ENCODE data around the gene ATP13A3. TPM values are rescaled to one million over a fixed set of nuclear protein-coding genes. Genes with fewer than 3 reads are reported as not detected.
A peak's percentile ranks its signal among the peaks of the same experiment; 100 is the strongest.

ATP13A3 gene
- total and polyA plus RNA-seq, 2 of the 4 experiments (the other 2 are of a cell fraction), result 48.1 to 154 TPM

DNA sequence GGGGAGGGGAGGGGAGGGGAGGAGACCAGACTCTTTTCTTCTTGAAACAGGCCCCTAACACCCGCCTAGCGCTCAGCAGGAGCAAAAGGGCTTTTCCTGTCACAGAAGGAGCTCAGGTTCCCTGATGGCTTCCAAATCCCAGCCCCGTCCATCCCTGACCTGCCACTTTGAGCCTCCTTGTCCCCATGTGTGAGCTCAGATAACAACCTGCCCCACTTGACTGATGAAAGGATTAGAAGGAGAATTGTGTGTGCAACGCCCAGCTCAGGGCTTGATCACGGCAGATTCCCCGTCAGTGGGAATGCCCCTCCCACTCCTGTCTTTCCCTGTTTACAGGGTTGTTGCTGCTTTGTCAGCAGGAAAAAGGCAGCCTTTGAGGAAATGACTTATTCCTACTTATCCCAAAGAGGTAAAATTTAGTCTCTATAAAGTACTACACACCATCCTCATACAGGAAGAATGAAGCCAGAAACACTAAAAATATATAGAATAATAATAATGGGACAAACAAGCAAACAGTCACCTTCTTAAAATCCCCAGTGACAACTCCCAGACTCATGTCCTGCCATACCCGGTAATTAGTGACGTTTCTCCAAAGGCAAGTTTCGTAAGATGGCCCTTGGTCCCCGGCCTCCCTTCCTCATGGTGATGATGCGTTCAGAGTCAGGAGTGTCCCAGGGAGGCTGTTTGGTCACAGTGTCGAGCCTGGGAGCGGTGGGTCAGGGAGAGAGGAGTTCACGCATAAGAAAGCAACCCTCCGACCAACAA, 111.1 kb downstream of the ATP13A3 start:
- DNase-seq, result no peak
- intact Hi-C loops (cut with micrococcal nuclease), result no loop called here
- TF ChIP-seq NFE2L2 (IDR thresholded peaks at IDR 0.05; ENCODE audit: low read depth, low read length) (no peak), SMC3 (IDR thresholded peaks at IDR 0.05; ENCODE audit: low read depth, low read length) (no peak), MAFK (IDR thresholded peaks at IDR 0.05; ENCODE audit: low read depth, low read length) (no peak), MAZ (IDR thresholded peaks at IDR 0.05; ENCODE audit: borderline replicate concordance, low read depth, low read length) (no peak), POLR2A (IDR thresholded peaks at IDR 0.05; ENCODE audit: low read depth, low read length) (no peak), CEBPB (IDR thresholded peaks at IDR 0.05; ENCODE audit: low read depth, low read length) (no peak), BHLHE40 (IDR thresholded peaks at IDR 0.05; ENCODE audit: low read depth, low read length) (no peak), RFX5 (IDR thresholded peaks at IDR 0.05; ENCODE audit: low read depth, low read length) (no peak), CHD1 (IDR thresholded peaks at IDR 0.05; ENCODE audit: low read depth, low read length) (no peak), MXI1 (IDR thresholded peaks at IDR 0.05; ENCODE audit: borderline replicate concordance, low read depth, low read length) (no peak), RCOR1 (IDR thresholded peaks at IDR 0.05; ENCODE audit: insufficient replicate concordance, low read length) (no peak), FOS (IDR thresholded peaks at IDR 0.05; ENCODE audit: low read depth, low read length) (no peak), RAD21 (IDR thresholded peaks at IDR 0.05; ENCODE audit: low read length) (no peak)
- TF ChIP-seq, protein P1, sequence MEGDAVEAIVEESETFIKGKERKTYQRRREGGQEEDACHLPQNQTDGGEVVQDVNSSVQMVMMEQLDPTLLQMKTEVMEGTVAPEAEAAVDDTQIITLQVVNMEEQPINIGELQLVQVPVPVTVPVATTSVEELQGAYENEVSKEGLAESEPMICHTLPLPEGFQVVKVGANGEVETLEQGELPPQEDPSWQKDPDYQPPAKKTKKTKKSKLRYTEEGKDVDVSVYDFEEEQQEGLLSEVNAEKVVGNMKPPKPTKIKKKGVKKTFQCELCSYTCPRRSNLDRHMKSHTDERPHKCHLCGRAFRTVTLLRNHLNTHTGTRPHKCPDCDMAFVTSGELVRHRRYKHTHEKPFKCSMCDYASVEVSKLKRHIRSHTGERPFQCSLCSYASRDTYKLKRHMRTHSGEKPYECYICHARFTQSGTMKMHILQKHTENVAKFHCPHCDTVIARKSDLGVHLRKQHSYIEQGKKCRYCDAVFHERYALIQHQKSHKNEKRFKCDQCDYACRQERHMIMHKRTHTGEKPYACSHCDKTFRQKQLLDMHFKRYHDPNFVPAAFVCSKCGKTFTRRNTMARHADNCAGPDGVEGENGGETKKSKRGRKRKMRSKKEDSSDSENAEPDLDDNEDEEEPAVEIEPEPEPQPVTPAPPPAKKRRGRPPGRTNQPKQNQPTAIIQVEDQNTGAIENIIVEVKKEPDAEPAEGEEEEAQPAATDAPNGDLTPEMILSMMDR (conservative IDR thresholded peaks at IDR 0.05; ENCODE audit: low read depth, low read length), result no peak
- TF ChIP-seq, protein P2, sequence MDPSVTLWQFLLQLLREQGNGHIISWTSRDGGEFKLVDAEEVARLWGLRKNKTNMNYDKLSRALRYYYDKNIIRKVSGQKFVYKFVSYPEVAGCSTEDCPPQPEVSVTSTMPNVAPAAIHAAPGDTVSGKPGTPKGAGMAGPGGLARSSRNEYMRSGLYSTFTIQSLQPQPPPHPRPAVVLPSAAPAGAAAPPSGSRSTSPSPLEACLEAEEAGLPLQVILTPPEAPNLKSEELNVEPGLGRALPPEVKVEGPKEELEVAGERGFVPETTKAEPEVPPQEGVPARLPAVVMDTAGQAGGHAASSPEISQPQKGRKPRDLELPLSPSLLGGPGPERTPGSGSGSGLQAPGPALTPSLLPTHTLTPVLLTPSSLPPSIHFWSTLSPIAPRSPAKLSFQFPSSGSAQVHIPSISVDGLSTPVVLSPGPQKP (IDR thresholded peaks at IDR 0.05; ENCODE audit: borderline replicate concordance, low read depth, low read length), result no peak
- TF ChIP-seq, protein P3, sequence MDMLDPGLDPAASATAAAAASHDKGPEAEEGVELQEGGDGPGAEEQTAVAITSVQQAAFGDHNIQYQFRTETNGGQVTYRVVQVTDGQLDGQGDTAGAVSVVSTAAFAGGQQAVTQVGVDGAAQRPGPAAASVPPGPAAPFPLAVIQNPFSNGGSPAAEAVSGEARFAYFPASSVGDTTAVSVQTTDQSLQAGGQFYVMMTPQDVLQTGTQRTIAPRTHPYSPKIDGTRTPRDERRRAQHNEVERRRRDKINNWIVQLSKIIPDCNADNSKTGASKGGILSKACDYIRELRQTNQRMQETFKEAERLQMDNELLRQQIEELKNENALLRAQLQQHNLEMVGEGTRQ (IDR thresholded peaks at IDR 0.05; ENCODE audit: low read depth, low read length), result no peak

More for the DNA sequence above, 111.1 kb downstream of the ATP13A3 start:
- Histone ChIP-seq H3K56ac (ENCODE audit: extremely low read depth, insufficient read depth, low read length) (no peak overlapping the region), H2BK20ac (ENCODE audit: low read depth, low read length) (no peak overlapping the region), H2AFZ (replicated peaks; ENCODE audit: low read length, poor library complexity) (peak overlapping the region; percentile 61), H3K23ac (ENCODE audit: low read depth, low read length) (no peak overlapping the region), H3K9me1 (ENCODE audit: insufficient read depth, low read length) (0 out of 2 replicates have a peak, but pooled peaks cover 3% of the 10 kb centered on the region), H4K20me1 (ENCODE audit: insufficient read depth, low read length) (no peaks in the 10 kb centered on the region), H3K9ac (ENCODE audit: low read depth, low read length) (no peak overlapping the region), H3K27ac (ENCODE audit: insufficient read depth, low read length) (no peak overlapping the region), H3K36me3 (ENCODE audit: control insufficient read depth, insufficient read depth, low read length) (no peaks in the 10 kb centered on the region), H4K8ac (ENCODE audit: low read depth in 2 of 2, low read length in 2 of 2) (no peak overlapping the region), H3K18ac (ENCODE audit: low read depth, low read length) (no peak overlapping the region), H3K79me1 (ENCODE audit: low read depth in 1 of 2, low read length in 2 of 2) (no peaks in the 10 kb centered on the region), H3K27me3 (ENCODE audit: control insufficient read depth, insufficient read depth, low read length) (peaks cover 18% of the 10 kb centered on the region), H4K5ac (ENCODE audit: low read depth, low read length) (no peak overlapping the region), H2AK9ac (replicated peaks; ENCODE audit: low read depth, low read length, poor library complexity) (no peak overlapping the region), H3K14ac (replicated peaks; ENCODE audit: low read depth, low read length) (no peak overlapping the region), H3K4me1 (ENCODE audit: control insufficient read depth, insufficient read depth, low read length) (no peaks in the 10 kb centered on the region), H2BK5ac (ENCODE audit: low read depth, low read length, poor library complexity, severe bottlenecking) (no peak overlapping the region), H3K4ac (ENCODE audit: low read depth, low read length) (no peak overlapping the region), H3K4me3 (ENCODE audit: insufficient read depth, low read depth, low read length) (no peak overlapping the region), H2AK5ac (ENCODE audit: low read depth, low read length) (no peak overlapping the region), H2BK15ac (ENCODE audit: low read depth, low read length) (no peak overlapping the region), H3K4me2 (ENCODE audit: low read depth, low read length) (no peak overlapping the region), H3K9me3 (ENCODE audit: control insufficient read depth, insufficient read depth, low read length) (no peaks in the 10 kb centered on the region), H2BK120ac (ENCODE audit: low read depth, low read length) (no peak overlapping the region; the same call in 1 of the 2 replicates), H4K91ac (ENCODE audit: insufficient read depth, low read depth, low read length) (no peak overlapping the region)
- WGBS, 2 experiments (ENCODE audit: extremely low coverage in 2 of 2, insufficient read length in 1 of 2), result 57% methylated on average over 4 of the region's 15 CpGs; no CpG with 5 or more reads in 1 of the 2 experiments
- ChIA-PET CTCF (no interaction called here), POLR2A (ENCODE audit: unreplicated experiment) (no interaction called here)
- no peak for ATAC-seq (ENCODE audit: low read depth)
- dilution Hi-C loops (cut with HindIII; ENCODE audit: low sequenced_read_pairs, unreplicated experiment) (no loop called here), in situ Hi-C loops (cut with MboI; ENCODE audit: low sequenced_read_pairs) (no loop called here)
- BruUV-seq (replicated peaks), result no TSS peak

Measured in IMR-90 (cell line).